Stimulated activated naive CD4-positive, alpha-beta T cell treated with Interleukin-2 at 50 U/mL for 16 hours (primary cell): ENCODE data around the gene TMEM178A.
"Not testable (repeated sequence)": the region's sequence is repeated elsewhere in the genome, so short reads cannot be mapped to it uniquely, and the experiment has no call there.

Experiments used
- DNase-seq: peaks from one replicate; lab custom pipeline; 2025; lab: John Stamatoyannopoulos, UW

Gene TMEM178A

DNA sequence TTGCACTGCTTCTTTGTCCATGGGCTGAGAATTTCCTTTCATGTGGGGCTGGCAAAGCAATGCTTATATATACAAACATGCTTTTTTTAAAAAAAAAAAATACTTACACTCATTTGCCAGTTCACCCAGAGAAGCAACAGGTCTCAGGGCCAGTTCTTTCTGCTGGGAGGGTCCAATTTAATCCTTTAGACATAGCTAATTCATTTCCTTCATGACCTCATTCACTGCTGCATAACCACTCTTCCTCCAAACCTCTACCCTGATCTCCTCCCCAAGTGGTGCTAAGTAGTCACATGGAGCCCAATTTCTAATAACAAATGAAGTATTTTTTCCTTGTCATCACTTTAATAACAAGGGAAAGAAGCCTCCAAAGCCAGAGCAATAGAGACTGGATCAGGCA lies 17.1 kb upstream of the TMEM178A start:
- DNase-seq: no peak

DNA sequence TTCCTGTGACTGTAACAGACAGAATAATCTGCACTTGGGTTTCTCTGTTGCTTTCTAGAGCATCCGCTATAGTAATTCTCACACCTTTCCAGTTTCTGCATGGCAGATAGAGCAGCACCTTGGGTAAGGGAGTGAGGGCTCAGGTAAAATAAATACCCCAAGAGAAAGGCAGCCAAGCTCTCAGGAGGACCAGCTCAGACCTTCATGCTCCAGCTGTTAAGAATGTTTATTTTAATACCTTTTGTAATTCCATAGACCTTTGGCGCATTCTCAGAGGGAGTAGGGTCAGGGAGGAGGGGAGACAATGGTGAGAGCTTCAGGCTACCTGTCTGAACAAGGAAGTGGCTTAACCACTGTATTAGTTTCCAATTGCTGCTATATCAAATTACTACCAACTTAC lies 16.2 kb upstream of the TMEM178A start:
- no peak for DNase-seq

DNA sequence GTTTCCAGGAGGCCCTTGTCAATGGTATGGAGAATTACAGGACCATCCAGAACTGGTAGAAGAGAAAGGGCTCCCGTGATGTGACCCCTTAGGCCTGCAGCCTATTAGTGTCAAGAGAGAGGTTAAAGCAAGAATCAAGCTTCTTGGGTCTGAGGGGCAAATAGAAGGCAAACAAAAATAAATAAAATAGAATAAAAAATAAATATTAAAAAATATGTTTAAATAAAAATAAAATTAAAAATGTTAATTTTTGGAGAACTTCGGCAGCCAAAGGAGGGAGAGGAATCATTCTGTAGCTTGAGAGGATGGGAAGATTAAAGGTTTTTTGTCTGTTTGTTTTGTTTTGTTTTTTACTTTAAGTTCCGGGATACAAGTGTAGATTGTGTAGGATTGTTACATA lies 15.2 kb upstream of the TMEM178A start:
- DNase-seq: no peak

- not testable (repeated sequence) for DNase-seq
Observed at GRCh38 chr2:39656215-39656614, 9.5 kb upstream of the TMEM178A start.

- DNase-seq: no peak
Observed at GRCh38 chr2:39657287-39657937, 8.3 kb upstream of the TMEM178A start.

DNA sequence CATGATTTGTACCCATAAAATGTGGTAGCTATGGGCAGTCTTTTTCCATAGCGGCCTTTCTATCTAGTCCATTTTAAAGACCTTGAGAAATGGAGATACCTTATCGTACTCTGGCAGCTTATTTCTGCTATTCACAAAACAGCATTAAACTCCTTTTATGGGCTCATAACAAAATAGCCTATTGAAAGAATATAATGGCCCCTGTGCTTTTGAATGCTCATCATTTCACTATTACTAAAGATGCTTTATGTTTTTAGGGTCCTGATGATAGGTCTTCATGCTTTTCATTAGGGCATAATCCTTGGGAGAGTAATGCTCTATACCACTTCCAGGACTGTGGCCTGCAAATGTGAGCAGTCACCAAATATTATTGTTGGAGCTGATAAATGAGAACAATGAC lies 7.3 kb upstream of the TMEM178A start:
- DNase-seq: no peak

DNA sequence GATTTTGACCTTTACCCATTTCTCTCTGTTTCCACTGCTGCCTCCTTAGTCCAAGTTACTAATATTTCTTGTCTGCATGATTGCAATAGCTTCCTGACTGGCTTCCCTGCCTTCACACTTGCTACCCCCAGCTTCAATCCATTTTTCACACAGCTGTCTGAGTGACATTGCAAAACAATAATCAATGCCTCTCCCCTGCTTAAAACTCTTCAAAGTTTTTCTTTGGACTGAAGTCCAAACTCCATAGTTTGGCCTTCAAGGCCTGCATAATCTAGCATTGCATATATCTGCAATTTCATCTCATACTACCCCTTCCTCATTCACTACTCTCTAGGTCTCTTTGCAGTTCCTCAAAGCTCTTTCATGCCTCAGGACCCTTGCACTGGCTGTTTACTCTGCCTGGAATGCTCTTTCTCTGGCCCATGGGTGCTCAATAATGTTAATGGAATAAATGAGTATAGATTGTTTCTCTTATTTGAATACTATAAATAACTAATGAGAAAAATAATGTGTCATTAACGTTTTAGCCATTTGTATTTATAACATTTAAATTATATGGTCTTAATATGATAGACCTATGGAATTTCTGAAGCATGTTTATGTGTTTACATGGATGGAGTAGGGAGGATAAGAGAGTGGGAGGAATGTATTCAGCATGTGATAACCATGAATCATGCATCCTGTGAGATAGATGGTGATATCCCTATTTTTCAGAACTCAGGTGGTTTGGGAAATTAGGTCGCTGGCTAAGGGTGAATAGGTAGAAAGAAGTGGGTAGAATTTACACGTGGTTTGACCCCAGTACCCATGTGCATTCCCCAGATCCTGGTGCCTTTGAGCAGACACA lies 5.7 kb upstream of the TMEM178A start:
- DNase-seq: no peak

GRCh38 chr2:39660612-39661236 lies 5.0 kb upstream of the TMEM178A start:
- no peak for DNase-seq

DNA sequence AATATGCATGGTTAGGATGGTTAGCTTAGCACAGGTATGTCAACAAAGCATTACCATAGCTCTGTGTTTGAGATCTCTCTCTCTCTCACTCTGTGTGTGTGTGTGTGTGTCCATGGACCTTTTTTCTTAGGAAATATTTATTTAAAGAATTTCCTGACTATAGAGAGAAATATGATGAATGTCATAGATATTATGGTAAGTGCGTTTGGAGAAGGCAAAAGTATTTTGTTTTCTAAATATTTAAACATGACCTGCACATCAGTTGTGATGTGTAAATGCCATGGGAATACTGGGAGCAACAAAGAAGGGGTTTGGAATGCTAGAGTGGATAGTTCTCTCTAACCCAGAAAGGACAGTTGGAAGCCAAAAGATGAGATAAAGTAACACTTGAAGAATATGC lies 3.9 kb upstream of the TMEM178A start:
- DNase-seq: no peak

GRCh38 chr2:39663187-39663930 lies 2.4 kb upstream of the TMEM178A start:
- DNase-seq: no peak

DNA sequence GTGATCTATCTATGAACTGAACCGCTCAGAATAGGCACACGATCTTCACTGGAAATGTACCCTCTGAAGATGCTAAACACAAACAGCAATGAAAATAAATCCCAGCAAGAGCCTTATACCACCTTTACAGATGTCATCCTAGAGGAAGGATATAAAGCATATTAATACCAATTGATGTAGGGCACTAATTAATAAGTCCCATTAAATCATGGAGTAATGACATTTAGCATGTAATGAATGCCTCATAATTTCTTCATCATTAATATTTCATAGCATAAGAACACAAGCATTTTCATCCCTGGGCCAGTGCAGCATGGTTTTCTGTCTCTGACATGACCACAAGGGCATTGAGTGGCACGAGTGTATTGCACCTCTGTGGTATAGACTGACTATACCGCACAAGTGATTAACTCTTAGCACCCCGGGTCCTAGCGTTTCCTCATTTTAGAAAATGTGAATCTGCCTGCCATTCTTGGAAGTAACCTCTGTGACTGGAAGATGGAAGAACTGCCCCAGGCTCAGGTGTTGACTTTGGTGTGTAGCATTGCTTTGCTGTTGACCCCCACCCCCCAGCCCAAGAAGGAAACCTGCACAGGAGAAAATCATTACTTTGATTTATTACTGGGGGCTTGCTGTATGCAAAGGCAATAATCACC lies 1.4 kb upstream of the TMEM178A start:
- DNase-seq: no peak

DNA sequence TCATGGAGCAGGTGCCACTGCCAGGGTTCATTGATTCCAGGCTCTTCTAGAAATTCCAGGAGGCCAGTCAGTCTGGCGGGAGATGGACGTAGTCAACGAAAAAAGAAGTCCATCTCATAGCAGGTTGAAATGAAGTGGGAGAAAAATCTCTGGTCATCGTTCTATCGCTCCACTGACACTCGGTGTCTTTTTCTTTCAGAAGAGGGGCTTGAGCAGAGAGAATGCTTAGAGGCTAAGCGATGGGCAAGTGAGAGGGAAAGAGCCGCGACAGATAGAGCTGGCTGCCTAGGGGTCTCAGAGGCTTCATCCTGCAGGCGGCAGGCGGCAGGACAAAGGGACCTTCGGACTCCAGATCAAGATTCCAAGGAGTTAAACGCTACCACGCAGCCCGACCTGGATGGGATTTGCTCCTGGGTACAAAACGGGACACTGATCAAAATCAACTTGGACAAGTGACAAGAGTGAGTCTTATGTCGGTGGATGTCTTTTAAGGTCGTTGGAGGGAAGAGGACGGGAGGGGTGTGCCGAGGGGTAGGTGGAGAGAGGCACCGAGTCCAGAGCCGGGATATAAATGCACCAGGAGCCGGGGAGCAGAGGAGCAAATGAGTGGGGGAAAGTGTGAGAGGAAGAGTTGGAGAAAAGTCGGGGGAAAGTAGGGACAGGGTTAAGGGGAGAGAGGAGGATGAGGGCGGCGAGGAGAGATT lies 677 bp upstream of the TMEM178A start:
- no peak for DNase-seq

DNA sequence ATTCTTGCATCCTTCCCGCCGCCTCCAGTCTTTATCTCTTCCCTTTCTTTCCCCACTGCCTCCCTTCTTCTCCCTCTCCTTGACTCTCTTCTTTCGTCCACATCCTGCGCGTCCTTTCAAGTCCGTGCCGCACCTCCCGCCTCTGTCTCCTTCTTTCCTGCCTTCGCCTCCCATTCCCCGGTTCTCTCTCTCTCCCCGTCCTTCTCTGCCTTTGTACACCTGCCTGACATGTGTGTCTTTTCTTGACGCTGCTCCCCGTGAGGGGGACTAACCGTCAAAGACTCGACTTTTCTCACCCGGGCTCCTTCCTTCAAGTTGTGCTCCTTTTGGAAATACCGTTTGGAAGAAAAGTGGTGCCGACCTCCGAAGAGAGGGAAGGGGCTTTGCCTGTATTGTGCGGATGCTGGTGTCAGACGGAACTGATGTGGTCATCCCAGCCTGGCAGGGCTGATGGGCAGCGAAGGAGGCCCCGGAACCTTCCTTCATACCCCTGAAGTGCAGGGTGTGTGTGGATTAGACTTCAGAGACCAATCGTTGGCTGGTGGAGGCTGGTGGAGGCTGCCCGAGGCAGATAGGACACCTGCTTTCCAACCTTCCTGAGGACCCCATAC lies 879 bp downstream of the TMEM178A start:
- no peak for DNase-seq

GRCh38 chr2:39667104-39667885 lies 1.6 kb downstream of the TMEM178A start:
- DNase-seq: no peak

- DNase-seq: no peak
Observed at GRCh38 chr2:39667886-39668276, 2.2 kb downstream of the TMEM178A start.

DNA sequence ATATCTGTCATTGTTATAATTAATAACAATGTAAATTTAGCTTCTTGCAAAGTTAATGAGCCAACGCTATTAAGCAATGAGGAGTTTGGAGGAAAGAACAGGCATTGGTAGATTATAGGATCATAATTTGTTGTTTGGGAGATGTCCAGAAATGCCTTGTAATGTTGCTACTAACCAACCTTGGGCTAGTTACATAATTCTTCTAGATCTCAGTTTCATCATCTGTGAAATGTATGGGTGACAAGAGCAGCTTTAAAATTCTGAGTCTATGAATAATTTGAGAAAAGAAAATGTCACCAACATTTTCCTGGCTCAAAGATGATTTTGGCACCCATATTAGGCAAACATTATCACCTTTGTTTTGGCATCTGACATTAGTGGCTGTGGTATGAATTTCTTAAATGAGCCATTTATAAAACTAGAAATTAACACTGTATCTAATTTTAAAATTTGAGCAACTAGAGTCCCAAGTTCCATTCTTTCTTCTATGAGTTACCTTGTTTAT lies 2.9 kb downstream of the TMEM178A start:
- no peak for DNase-seq

DNA sequence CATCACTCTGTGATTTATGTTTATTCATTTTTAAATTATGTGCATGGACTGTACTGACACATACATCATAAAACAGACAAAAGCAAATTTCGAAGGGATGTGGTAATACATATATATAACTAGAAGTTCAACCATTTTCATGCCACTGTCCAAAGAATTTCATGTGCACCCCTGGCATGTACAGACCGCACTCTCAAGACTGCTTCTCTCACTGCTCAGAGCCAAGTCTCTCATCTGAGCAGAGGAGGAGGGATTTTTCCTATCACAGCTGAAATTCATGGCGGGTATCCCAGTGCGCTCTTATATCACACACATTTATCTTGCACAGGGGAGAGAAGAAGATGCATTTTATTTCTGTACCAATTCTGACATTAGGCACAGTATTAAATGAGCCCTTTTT lies 5.9 kb downstream of the TMEM178A start:
- DNase-seq: no peak

DNA sequence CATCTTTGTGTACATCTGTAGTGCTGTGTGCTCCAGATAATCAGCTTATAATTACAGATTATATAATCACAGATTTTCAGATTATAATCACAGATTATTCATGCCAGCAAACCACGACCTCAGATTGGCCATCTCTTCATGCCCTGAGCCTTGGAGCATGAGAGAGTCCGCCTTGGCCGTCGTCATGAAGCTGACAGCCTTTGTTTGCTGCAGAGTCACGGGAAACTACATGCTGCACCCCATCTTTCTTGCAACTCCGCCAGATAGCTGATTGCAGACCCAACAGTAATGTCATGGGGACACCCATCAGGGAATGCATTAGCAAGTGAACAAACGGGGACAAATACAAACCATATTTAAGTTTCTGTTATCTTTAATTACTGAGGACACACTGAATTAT lies 7.3 kb downstream of the TMEM178A start:
- no peak for DNase-seq

DNA sequence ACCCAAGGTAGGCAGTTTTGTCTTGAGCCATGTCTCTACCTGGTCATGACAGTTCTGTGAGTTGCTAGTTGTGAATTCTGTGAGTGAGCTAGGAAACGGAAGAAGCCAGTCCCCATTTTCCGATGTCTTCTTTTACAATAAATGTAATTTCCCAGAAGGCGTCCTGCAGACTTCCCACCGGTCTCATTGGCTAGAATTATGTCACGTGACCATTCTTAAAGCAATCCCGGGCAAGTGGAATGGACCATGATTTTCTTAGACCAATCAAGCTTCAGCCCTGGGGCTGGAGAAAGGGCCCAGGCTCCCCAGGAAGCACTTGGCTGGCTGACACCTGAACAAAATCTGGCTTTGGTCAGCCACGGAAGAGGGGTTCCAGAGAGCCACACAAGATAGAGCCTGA lies 10.6 kb downstream of the TMEM178A start:
- DNase-seq: no peak

DNA sequence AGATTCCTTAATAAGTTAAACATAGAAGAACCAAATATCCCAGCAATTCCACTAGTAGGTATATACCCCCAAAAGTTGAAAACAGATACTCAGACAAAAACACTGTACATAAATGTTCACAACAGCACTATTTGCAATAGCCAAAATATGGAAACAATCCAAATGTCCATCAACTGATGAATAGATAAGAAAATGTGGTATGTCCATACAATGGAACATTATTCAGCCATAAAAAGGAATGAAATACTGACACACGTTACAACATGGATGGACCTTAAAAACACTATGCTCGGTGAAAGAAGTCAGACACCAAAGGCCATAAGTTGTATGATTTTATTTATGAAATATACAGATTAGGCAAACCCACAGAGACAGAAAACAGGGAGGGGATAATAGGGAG lies 12.5 kb downstream of the TMEM178A start:
- no peak for DNase-seq
